ENCODE data around the gene CELA2A. TPM values are rescaled to one million over a fixed set of nuclear protein-coding genes. Genes with fewer than 3 reads are reported as not detected.

Gene CELA2A
- total and polyA plus RNA-seq, 9 of the 15 experiments (the other 6 are each of a cell fraction or from before 2014, with no cell fraction given), result 0.62 TPM; not detected in 8

GRCh38 chr1:15515022-15515663 lies 58.6 kb downstream of the CELA2A start (continued):
- TF ChIP-seq, protein P1, sequence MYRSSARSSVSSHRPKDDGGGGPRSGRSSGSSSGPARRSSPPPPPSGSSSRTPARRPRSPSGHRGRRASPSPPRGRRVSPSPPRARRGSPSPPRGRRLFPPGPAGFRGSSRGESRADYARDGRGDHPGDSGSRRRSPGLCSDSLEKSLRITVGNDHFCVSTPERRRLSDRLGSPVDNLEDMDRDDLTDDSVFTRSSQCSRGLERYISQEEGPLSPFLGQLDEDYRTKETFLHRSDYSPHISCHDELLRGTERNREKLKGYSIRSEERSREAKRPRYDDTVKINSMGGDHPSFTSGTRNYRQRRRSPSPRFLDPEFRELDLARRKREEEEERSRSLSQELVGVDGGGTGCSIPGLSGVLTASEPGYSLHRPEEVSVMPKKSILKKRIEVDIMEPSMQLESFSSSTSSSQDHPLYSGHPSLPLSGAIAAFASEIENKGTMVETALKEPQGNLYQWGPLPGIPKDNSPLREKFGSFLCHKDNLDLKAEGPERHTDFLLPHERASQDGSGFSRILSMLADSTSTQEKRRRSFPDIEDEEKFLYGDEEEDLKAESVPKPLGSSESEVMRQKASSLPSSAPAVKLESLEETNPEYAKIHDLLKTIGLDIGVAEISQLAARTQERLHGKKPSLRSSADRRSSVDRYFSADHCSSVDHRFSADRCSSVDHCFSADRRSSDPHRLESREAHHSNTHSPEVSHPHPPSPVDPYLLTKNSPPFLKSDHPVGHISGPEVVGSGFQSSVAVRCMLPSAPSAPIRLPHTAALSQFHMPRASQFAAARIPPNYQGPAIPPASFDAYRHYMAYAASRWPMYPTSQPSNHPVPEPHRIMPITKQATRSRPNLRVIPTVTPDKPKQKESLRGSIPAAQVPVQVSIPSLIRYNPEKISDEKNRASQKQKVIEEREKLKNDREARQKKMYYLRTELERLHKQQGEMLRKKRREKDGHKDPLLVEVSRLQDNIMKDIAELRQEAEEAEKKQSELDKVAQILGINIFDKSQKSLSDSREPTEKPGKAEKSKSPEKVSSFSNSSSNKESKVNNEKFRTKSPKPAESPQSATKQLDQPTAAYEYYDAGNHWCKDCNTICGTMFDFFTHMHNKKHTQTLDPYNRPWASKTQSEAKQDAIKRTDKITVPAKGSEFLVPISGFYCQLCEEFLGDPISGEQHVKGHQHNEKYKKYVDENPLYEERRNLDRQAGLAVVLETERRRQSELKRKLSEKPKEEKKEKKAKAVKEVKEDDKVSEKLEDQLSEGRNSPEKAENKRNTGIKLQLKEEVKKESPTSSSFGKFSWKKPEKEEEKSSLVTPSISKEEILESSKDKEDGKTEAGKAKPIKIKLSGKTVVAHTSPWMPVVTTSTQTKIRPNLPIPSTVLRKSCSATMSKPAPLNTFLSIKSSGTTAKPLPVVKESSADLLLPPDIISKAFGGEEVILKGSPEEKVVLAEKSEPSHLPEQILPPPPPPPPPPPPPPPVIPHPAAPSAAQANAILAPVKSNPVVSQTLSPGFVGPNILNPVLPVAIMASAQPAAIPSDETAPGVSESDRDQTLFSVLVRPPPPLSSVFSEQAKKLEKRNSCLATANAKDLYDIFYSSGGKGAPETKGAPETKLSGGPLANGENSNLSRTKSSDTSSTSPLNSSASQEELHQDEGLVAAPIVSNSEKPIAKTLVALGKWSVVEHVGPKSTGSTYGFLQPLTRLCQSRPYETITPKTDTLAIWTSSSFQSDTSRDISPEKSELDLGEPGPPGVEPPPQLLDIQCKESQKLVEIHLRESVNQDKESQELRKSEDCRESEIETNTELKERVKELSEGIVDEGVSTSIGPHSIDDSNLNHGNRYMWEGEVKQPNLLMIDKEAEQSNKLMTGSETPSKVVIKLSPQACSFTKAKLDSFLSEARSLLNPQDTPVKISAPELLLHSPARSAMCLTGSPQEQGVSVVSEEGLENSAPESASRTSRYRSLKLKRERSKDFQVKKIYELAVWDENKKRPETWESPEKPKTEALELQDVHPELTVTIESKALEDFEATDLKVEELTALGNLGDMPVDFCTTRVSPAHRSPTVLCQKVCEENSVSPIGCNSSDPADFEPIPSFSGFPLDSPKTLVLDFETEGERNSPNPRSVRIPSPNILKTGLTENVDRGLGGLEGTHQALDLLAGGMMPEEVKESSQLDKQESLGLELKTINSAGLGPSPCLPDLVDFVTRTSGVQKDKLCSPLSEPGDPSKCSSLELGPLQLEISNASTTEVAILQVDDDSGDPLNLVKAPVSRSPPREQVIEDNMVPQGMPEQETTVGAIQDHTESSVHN (IDR thresholded peaks at IDR 0.05; ENCODE audit: borderline replicate concordance in 1 of 2, low read depth in 1 of 2), result no peak; a peak in 1 of 4 replicates
- TF ChIP-seq GATAD2A (IDR thresholded peaks at IDR 0.05) (no peak), GATAD2B (IDR thresholded peaks at IDR 0.05; ENCODE audit: borderline replicate concordance) (no peak), NFXL1 (CRISPR knock-in tag; IDR thresholded peaks at IDR 0.05) (no peak), BCOR (IDR thresholded peaks at IDR 0.05) (no peak), KAT8 (IDR thresholded peaks at IDR 0.05; ENCODE audit: low read depth) (no peak), ZNF707 (CRISPR knock-in tag; conservative IDR thresholded peaks at IDR 0.05) (no peak), SMARCE1 (IDR thresholded peaks at IDR 0.05) (peak; percentile 43; the same call in 1 of the 2 replicates), NCOA4 (IDR thresholded peaks at IDR 0.05; ENCODE audit: partially characterized antibody) (no peak), NR2F6 (CRISPR knock-in tag; IDR thresholded peaks at IDR 0.05) (no peak), NR2C2 (CRISPR knock-in tag; IDR thresholded peaks at IDR 0.05) (no peak), NR2C2 (tag; IDR thresholded peaks at IDR 0.05) (0 out of 2 replicates have a peak, but pooled peaks have one; percentile 17), SLC30A9 (CRISPR knock-in tag; IDR thresholded peaks at IDR 0.05) (no peak), ZNF232 (CRISPR knock-in tag; IDR thresholded peaks at IDR 0.05) (no peak), YY1 (IDR thresholded peaks at IDR 0.05; ENCODE audit: borderline replicate concordance in 1 of 3, control insufficient read depth in 1 of 3, extremely low read depth in 1 of 3, insufficient read depth in 3 of 3, insufficient read length in 1 of 3, insufficient replicate concordance in 2 of 3, low read depth in 1 of 3, low read length in 2 of 3) (no peak), ATF1 (CRISPR knock-in tag; IDR thresholded peaks at IDR 0.05) (no peak), ATF1 (tag; IDR thresholded peaks at IDR 0.05) (no peak), SMARCC2 (IDR thresholded peaks at IDR 0.05; ENCODE audit: low read depth) (no peak), ZNF23 (CRISPR knock-in tag; IDR thresholded peaks at IDR 0.05) (no peak)
- TF ChIP-seq, protein P2, sequence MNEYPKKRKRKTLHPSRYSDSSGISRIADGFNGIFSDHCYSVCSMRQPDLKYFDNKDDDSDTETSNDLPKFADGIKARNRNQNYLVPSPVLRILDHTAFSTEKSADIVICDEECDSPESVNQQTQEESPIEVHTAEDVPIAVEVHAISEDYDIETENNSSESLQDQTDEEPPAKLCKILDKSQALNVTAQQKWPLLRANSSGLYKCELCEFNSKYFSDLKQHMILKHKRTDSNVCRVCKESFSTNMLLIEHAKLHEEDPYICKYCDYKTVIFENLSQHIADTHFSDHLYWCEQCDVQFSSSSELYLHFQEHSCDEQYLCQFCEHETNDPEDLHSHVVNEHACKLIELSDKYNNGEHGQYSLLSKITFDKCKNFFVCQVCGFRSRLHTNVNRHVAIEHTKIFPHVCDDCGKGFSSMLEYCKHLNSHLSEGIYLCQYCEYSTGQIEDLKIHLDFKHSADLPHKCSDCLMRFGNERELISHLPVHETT (CRISPR knock-in tag; conservative IDR thresholded peaks at IDR 0.05 in 1 of 2, IDR thresholded peaks at IDR 0.05 in 1 of 2), result 0 out of 4 replicates have a peak, but pooled peaks of 1 of the 2 experiments have one; percentile 40

All from K562 (cell line).